Stimulated activated naive CD8-positive, alpha-beta T cell treated with anti-CD3 and anti-CD28 coated beads, Interleukin-15, amount 100 ng/mL, for 72 hours (primary cell): ENCODE results near the gene PYGM.

Experiments
- ATAC-seq: fragments of 150-1000 bp; cut with Tn5 transposase; 2 replicates; pipeline ENCODE4 v1.10.0; 2021; ENCODE audit warnings: mild to moderate bottlenecking, moderate library complexity
- DNase-seq, 2 donors: peaks; one replicate each; pipeline ENCODE4 v3.0.0; 2021 to 2022
- H3K27ac Mint-ChIP-seq, 2 donors: one replicate each; pipeline ENCODE4 v1.8.0; 2022; ENCODE audit warnings: mild to moderate bottlenecking in 2 of 2, mixed read lengths in 2 of 2, moderate library complexity in 2 of 2
- H3K27me3 Mint-ChIP-seq: one replicate; pipeline ENCODE4 v1.8.0; 2022; ENCODE audit warnings: mixed read lengths
- H3K4me1 Mint-ChIP-seq: one replicate; pipeline ENCODE4 v1.8.0; 2022; ENCODE audit warnings: mild to moderate bottlenecking, mixed read lengths
- H3K4me3 Mint-ChIP-seq, 2 donors: one replicate each; pipeline ENCODE4 v1.8.0; 2022; ENCODE audit warnings: mild to moderate bottlenecking in 2 of 2, mixed read lengths in 2 of 2, moderate library complexity in 1 of 2
- H3K9me3 Mint-ChIP-seq, 2 donors: one replicate each; pipeline ENCODE4 v1.8.0; 2022; ENCODE audit warnings: mixed read lengths in 2 of 2

The PYGM gene

GRCh38 chr11:64778223-64778472 lies 18.4 kb upstream of the PYGM start:
- Mint-ChIP-seq H3K27ac (peak overlapping the region in 1 of 2 donors; percentile 27), H3K4me3 (peak overlapping the region; percentile 87 to 90), H3K9me3 (no peaks in the 10 kb centered on the region), H3K27me3 (no peaks in the 10 kb centered on the region), H3K4me1 (peaks cover 66% of the 10 kb centered on the region)
- ATAC-seq = peak; percentile 8
- DNase-seq = no peak

GRCh38 chr11:64777449-64778222 lies 17.9 kb upstream of the PYGM start:
- Mint-ChIP-seq H3K27ac (peak overlapping the region; percentile 87 to 95), H3K9me3 (no peaks in the 10 kb centered on the region), H3K4me1 (peaks cover 71% of the 10 kb centered on the region), H3K4me3 (peak overlapping the region; percentile 87), H3K27me3 (no peaks in the 10 kb centered on the region)
- ATAC-seq (peak; percentile 15), DNase-seq (peak; percentile 78 to 82)

GRCh38 chr11:64776875-64777274 lies 17.1 kb upstream of the PYGM start:
- H3K27ac Mint-ChIP-seq = peak overlapping the region; percentile 87 to 95
- no peaks in the 10 kb centered on the region for H3K9me3 Mint-ChIP-seq
- H3K4me1 Mint-ChIP-seq = peaks cover 79% of the 10 kb centered on the region
- peak overlapping the region; percentile 87 for H3K4me3 Mint-ChIP-seq
- no peak for DNase-seq
- no peaks in the 10 kb centered on the region for H3K27me3 Mint-ChIP-seq
- ATAC-seq = no peak

GRCh38 chr11:64776425-64776824 lies 16.7 kb upstream of the PYGM start:
- Mint-ChIP-seq H3K27me3 (no peaks in the 10 kb centered on the region), H3K4me1 (peaks cover 83% of the 10 kb centered on the region), H3K4me3 (peak overlapping the region; percentile 87), H3K27ac (peak overlapping the region; percentile 42 to 95), H3K9me3 (no peaks in the 10 kb centered on the region)
- DNase-seq = no peak
- no peak for ATAC-seq

GRCh38 chr11:64774144-64774543 lies 14.4 kb upstream of the PYGM start:
- Mint-ChIP-seq H3K27ac (peak overlapping the region in 1 of 2 donors; percentile 49), H3K9me3 (no peaks in the 10 kb centered on the region), H3K27me3 (no peaks in the 10 kb centered on the region), H3K4me3 (peak overlapping the region; percentile 8 to 87), H3K4me1 (peaks cover 81% of the 10 kb centered on the region)
- DNase-seq (no peak), ATAC-seq (no peak)

- DNase-seq = no peak
- Mint-ChIP-seq H3K9me3 (no peaks in the 10 kb centered on the region), H3K4me3 (peak overlapping the region; percentile 72 to 80)
Observed at GRCh38 chr11:64772303-64773018, 12.7 kb upstream of the PYGM start.

GRCh38 chr11:64771861-64772260 lies 12.1 kb upstream of the PYGM start:
- H3K4me1 Mint-ChIP-seq = peaks cover 97% of the 10 kb centered on the region
- no peaks in the 10 kb centered on the region for H3K9me3 Mint-ChIP-seq
- DNase-seq (no peak), ATAC-seq (no peak)
- H3K4me3 Mint-ChIP-seq = peak overlapping the region; percentile 72 to 80
- no peaks in the 10 kb centered on the region for H3K27me3 Mint-ChIP-seq
- peak overlapping the region; percentile 94 for H3K27ac Mint-ChIP-seq

More at GRCh38 chr11:64772303-64773018, 12.7 kb upstream of the PYGM start:
- no peaks in the 10 kb centered on the region for H3K27me3 Mint-ChIP-seq
- H3K4me1 Mint-ChIP-seq = peaks cover 97% of the 10 kb centered on the region
- peak; percentile 76 for ATAC-seq
- H3K27ac Mint-ChIP-seq = peak overlapping the region; percentile 94

GRCh38 chr11:64770120-64770519 lies 10.3 kb upstream of the PYGM start:
- no peaks in the 10 kb centered on the region for H3K9me3 Mint-ChIP-seq
- DNase-seq (no peak), ATAC-seq (no peak)
- peaks cover 97% of the 10 kb centered on the region for H3K4me1 Mint-ChIP-seq
- no peaks in the 10 kb centered on the region for H3K27me3 Mint-ChIP-seq
- H3K4me3 Mint-ChIP-seq = no peak overlapping the region
- peak overlapping the region in 1 of 2 donors; percentile 21 for H3K27ac Mint-ChIP-seq

- Mint-ChIP-seq H3K9me3 (no peaks in the 10 kb centered on the region), H3K27me3 (no peaks in the 10 kb centered on the region), H3K4me3 (peak overlapping the region in 1 of 2 donors; percentile 26), H3K4me1 (peaks cover 97% of the 10 kb centered on the region), H3K27ac (no peak overlapping the region)
- no peak for DNase-seq
- ATAC-seq = no peak
Observed at GRCh38 chr11:64769283-64769682, 9.5 kb upstream of the PYGM start.

GRCh38 chr11:64768300-64768694 lies 8.5 kb upstream of the PYGM start:
- DNase-seq = no peak
- no peak overlapping the region for H3K27ac Mint-ChIP-seq
- H3K4me1 Mint-ChIP-seq = peaks cover 97% of the 10 kb centered on the region
- peak overlapping the region in 1 of 2 donors; percentile 53 for H3K4me3 Mint-ChIP-seq
- no peak for ATAC-seq
- no peaks in the 10 kb centered on the region for H3K9me3 Mint-ChIP-seq
- H3K27me3 Mint-ChIP-seq = no peaks in the 10 kb centered on the region

- DNase-seq = peak; percentile 70 to 76
- ATAC-seq = peak; percentile 50
- Mint-ChIP-seq H3K27me3 (no peaks in the 10 kb centered on the region), H3K4me1 (peaks cover 97% of the 10 kb centered on the region), H3K9me3 (no peaks in the 10 kb centered on the region), H3K27ac (peak overlapping the region; percentile 68 to 77), H3K4me3 (peak overlapping the region; percentile 36 to 53)
Observed at GRCh38 chr11:64767344-64768299, 7.8 kb upstream of the PYGM start.

GRCh38 chr11:64766881-64767280 lies 7.1 kb upstream of the PYGM start:
- Mint-ChIP-seq H3K9me3 (no peaks in the 10 kb centered on the region), H3K27ac (peak overlapping the region in 1 of 2 donors; percentile 68), H3K4me3 (peak overlapping the region; percentile 17 to 70), H3K4me1 (peaks cover 97% of the 10 kb centered on the region), H3K27me3 (no peaks in the 10 kb centered on the region)
- no peak for DNase-seq
- no peak for ATAC-seq

- ATAC-seq (no peak), DNase-seq (no peak)
- peak overlapping the region; percentile 70 to 84 for H3K4me3 Mint-ChIP-seq
- H3K27ac Mint-ChIP-seq = peak overlapping the region; percentile 79 to 84
- no peaks in the 10 kb centered on the region for H3K27me3 Mint-ChIP-seq
- H3K4me1 Mint-ChIP-seq = peaks cover 97% of the 10 kb centered on the region
- H3K9me3 Mint-ChIP-seq = no peaks in the 10 kb centered on the region
Observed at GRCh38 chr11:64765851-64766665, 6.3 kb upstream of the PYGM start.

GRCh38 chr11:64765291-64765850 lies 5.6 kb upstream of the PYGM start:
- Mint-ChIP-seq H3K9me3 (no peaks in the 10 kb centered on the region), H3K4me3 (peak overlapping the region; percentile 65 to 84), H3K27ac (peak overlapping the region in 1 of 2 donors; percentile 47), H3K4me1 (peaks cover 97% of the 10 kb centered on the region), H3K27me3 (no peaks in the 10 kb centered on the region)
- ATAC-seq (no peak), DNase-seq (no peak)
